Brain microvascular endothelial cell (primary cell): ENCODE results near the gene PGAM5.

Experiments used
- DNase-seq: peaks from one replicate; pipeline ENCODE4 v3.0.0-alpha.2; 2020
- H3K27ac ChIP-seq: fragments of 250-450 bp; sonication (Bioruptor Pico); 2 replicates; pipeline ENCODE4 v1.5.1; 2020; ENCODE audit warnings: mild to moderate bottlenecking, moderate library complexity
- H3K27me3 ChIP-seq: fragments of 250-450 bp; sonication (Bioruptor Pico); replicated peaks from 2 replicates; pipeline ENCODE4 v1.5.1; 2020; ENCODE audit warnings: mild to moderate bottlenecking
- H3K36me3 ChIP-seq: fragments of 250-450 bp; sonication (Bioruptor Pico); replicated peaks from 2 replicates; pipeline ENCODE4 v1.5.1; 2020; ENCODE audit warnings: mild to moderate bottlenecking
- H3K4me3 ChIP-seq: 2 replicates; pipeline ENCODE4 v1.5.1; 2011; ENCODE audit warnings: low read depth, mild to moderate bottlenecking, control low read depth, low read length, moderate library complexity
- CTCF ChIP-seq: IDR thresholded peaks from 2 replicates; pipeline ENCODE4 v1.5.1; 2011; ENCODE audit warnings: low read depth, mild to moderate bottlenecking, moderate library complexity, low read length, control low read depth, inconsistent platforms; ENCODE audit errors: missing control alignments
- in situ Hi-C: cut with HindIII; loops from 2 replicates; pipeline ENCODE4 v1.10.0; 2017; ENCODE audit warnings: low sequenced_read_pairs, low pct_ligation_motif_present

PGAM5 gene

GRCh38 chr12:132740652-132741051 is 30.0 kb downstream of the PGAM5 start:
- in situ Hi-C loops, result no loop called here

GRCh38 chr12:132741620-132742019 is 31.0 kb downstream of the PGAM5 start:
- in situ Hi-C loops, result no loop called here
- no peak for TF ChIP-seq CTCF
- peaks cover 96% of the 10 kb centered on the region for H3K36me3 ChIP-seq

More at GRCh38 chr12:132740652-132741051, 30.0 kb downstream of the PGAM5 start:
- TF ChIP-seq CTCF, result no peak
- H3K4me3 ChIP-seq, result no peak overlapping the region
- no peak overlapping the region for H3K27ac ChIP-seq
- peaks cover 97% of the 10 kb centered on the region for H3K36me3 ChIP-seq
- no peak for DNase-seq
- no peaks in the 10 kb centered on the region for H3K27me3 ChIP-seq

GRCh38 chr12:132743831-132744230 is 33.2 kb downstream of the PGAM5 start:
- in situ Hi-C loops, result no loop called here
- Histone ChIP-seq H3K27me3 (no peaks in the 10 kb centered on the region), H3K27ac (no peak overlapping the region), H3K4me3 (no peak overlapping the region), H3K36me3 (peaks cover 94% of the 10 kb centered on the region)
- no peak for DNase-seq
- TF ChIP-seq CTCF, result no peak

More at GRCh38 chr12:132741620-132742019, 31.0 kb downstream of the PGAM5 start:
- Histone ChIP-seq H3K4me3 (no peak overlapping the region), H3K27me3 (no peaks in the 10 kb centered on the region), H3K27ac (no peak overlapping the region)
- no peak for DNase-seq

- Histone ChIP-seq H3K36me3 (peaks cover 92% of the 10 kb centered on the region), H3K27ac (no peak overlapping the region), H3K4me3 (no peak overlapping the region), H3K27me3 (no peaks in the 10 kb centered on the region)
- no peak for TF ChIP-seq CTCF
- no peak for DNase-seq
- in situ Hi-C loops, result no loop called here
Observed at GRCh38 chr12:132746613-132747012, 36.0 kb downstream of the PGAM5 start.

GRCh38 chr12:132747395-132747794 is 36.8 kb downstream of the PGAM5 start:
- in situ Hi-C loops, result no loop called here
- H3K27me3 ChIP-seq, result no peaks in the 10 kb centered on the region
- peaks cover 90% of the 10 kb centered on the region for H3K36me3 ChIP-seq
- H3K27ac ChIP-seq, result no peak overlapping the region
- DNase-seq, result no peak
- H3K4me3 ChIP-seq, result no peak overlapping the region
- TF ChIP-seq CTCF, result no peak

GRCh38 chr12:132747896-132748295 is 37.3 kb downstream of the PGAM5 start:
- Histone ChIP-seq H3K4me3 (no peak overlapping the region), H3K27me3 (no peaks in the 10 kb centered on the region), H3K27ac (no peak overlapping the region), H3K36me3 (peaks cover 92% of the 10 kb centered on the region)
- in situ Hi-C loops, result no loop called here
- no peak for DNase-seq
- TF ChIP-seq CTCF, result no peak
